Fibroblast of peridontal ligament (primary cell): Measurements from ENCODE around the gene PSTPIP1.

Experiments used
- DNase-seq: peaks from one replicate; pipeline ENCODE4 v3.0.0-alpha.2; 2010; ENCODE audit errors: extremely low read depth

The PSTPIP1 gene

DNA sequence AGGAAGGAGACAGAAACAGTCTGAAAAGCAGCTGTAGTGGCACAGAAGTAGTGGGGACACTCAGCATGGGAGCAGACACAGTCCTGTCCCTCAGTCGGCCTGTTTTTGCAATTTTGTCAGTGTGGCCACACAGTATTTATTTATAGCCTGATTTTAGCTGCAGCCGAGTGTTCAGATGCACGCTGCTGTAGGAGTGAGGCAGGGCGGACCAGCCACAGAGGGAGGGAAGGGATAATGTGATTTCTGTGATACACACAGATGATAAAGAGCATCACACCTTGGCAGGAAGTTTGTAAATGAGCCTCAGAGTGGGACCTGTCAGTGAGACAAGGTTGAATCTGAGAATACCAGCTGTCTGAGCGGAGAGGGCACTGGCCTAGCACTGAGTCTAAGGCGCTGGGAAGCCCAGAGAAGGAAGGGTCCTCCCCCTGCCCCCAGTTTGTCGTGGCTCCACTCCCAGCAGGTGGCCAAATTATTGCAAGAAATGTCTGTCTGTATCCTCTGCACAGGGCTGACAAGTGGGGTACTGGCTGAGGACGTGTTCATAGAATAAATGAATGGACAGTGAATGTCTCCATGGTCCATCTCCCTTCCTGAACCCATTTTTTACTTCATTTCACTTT lies 3.8 kb downstream of the PSTPIP1 start:
- no peak for DNase-seq

DNA sequence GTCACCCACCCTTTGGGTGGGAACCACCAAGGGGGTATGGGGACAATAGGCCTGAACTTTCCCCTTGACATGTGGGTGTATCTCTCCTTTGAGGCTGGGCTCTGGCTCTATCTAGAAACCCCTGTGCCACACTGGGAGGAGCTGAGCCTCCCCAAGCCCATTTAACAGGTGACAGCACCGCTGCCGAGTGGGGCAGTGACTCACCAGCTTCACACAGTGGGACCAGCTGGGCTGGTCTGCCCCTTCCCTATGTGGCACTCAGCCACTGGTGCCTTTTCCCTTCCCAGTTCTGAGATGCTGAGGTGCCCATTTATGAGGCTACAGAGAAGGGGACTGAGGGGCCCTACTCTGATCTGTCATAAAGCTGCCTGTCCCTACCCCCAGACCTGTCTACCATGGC lies 5.1 kb downstream of the PSTPIP1 start:
- DNase-seq = no peak

DNA sequence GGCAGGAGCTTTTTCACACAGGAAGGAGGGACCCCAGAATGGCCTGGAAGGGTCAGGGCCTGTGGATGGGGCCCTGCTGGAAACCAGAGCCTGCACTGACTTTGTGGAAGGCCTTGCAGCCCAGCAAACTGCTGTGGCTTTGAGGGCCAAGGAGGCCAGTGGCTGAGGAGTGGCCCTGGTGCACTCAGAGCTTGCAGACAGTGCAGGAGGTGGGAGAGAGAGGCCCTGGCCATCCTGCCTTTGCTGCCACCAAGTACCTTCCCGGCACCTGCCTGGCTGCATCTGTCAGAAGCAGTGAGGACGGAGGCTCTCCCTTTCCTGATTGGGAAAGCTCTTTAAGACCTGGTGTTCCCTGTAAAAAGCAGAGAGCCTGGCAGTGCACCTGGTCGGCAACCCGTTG lies 6.4 kb downstream of the PSTPIP1 start:
- no peak for DNase-seq

DNA sequence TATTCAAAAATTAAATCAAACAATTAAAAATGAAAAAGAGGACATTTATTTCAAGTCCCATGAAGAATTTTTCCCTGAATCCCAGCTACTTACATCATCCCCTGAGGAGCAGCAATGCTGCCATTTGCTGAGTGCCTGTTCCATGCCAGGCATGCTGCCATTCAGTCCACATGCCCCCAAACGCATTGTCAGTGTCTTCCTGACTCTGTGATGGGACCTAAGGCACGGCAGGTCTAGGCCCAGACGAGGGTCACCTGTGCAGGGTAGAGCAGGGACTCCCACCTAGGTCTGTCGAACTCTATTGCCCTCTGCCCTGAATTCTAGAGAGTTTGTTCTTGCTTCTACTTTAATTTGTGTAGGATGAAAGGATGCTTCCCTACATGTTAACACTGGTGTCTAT lies 7.0 kb downstream of the PSTPIP1 start:
- no peak for DNase-seq

DNA sequence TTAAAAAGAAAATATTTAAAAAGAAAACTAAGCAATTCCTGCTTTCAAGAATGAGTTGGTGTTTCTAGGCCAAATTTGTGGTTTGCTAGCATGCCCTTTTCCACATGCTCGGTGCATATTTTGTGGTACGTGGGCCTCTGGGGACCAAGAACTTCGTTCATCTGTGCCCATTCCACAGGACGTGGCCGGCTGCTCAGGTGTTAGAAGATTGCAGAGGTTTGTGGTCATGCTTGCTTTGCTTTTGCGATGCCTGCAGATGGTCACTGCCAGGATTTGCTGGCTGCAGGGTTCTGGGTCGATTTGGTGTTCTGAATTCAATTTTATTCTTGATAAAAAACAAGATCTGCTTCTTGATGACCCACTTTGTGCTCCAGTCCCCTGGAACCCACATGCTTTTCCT lies 7.5 kb downstream of the PSTPIP1 start:
- DNase-seq = peak; percentile 47

DNA sequence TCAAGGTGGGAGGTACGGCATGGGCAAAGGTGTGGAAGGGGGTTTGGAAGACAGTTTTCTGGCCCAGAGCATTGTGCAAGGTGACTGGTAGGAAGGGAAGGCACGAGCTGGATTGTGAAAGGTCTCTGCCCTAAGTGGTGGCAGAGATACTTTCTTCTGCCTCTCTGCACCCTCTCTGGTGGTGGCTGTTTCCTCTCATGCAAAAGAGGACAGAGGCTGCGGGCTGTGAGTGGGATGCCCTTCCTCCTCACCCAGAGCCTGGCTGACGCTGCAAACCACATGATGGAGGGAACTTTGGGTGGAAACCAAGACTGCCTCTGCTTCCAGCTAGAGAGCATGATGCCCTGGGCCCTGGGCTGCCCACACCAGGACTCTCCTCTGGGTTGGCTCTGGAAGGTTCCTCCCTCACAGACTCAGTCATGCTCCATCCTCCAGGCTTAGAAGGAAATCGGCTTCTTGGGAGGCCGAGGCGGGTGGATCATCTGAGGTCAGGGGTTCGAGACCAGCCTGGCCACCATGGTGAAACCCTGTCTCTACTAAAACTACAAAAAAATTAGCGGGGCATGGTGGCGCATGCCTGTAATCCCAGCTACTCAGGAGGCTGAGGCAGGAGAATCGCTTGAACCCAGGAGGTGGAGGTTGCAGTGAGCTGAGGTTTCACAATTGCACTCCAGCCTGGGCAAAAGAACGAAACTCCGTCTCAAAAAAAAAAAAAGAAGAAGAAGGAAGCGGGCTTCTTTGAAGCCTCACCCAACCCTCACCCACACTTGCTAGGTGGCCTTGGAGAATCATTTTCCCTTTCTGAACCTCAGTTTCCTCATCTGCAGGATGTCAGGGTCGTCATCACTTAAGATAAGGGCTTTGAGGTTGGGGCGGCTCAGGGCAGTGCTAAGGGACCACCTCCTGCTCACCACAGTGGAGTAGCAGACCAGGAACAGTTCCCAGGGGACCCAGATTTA lies 8.3 kb downstream of the PSTPIP1 start:
- DNase-seq = no peak

DNA sequence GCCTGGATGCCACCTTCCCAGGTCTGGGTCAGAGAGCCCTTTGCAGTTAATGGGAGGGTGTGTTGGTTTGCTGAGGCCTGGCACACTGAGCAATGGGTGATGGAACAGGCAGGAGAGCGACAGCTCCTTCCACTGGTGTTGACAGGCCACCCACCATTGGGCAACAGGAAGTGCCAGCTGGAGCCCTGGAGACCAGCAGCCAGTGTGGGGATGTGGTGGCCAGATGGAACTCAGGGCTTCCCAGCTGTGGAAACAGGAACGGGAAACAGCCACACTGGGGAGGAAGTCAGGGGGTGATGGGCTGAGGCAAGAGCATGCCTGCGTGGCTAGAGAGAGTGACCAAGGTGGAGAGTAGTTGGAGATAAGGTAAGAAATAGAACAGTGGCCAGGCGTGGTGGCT lies 9.3 kb downstream of the PSTPIP1 start:
- DNase-seq = no peak

DNA sequence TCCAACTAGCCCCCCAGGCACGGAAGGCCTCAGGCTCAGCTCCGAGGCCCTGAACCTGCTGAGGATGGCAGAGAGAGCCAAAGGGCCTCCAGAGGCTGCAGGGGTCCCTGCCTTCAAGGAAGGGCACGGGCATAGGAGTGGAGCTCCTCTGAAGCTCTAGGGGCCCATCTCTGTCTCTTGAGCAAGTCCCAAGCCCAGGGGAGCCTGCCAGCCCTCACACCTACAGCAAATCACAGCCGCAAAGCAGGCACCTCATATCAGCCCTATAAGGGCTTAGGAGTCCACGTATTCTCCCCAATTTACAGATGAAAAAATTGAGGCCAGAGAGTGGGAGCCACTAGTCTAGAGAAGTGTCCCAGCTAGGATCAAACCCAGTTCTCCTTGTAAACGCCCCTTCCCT lies 14.2 kb downstream of the PSTPIP1 start:
- DNase-seq = no peak

DNA sequence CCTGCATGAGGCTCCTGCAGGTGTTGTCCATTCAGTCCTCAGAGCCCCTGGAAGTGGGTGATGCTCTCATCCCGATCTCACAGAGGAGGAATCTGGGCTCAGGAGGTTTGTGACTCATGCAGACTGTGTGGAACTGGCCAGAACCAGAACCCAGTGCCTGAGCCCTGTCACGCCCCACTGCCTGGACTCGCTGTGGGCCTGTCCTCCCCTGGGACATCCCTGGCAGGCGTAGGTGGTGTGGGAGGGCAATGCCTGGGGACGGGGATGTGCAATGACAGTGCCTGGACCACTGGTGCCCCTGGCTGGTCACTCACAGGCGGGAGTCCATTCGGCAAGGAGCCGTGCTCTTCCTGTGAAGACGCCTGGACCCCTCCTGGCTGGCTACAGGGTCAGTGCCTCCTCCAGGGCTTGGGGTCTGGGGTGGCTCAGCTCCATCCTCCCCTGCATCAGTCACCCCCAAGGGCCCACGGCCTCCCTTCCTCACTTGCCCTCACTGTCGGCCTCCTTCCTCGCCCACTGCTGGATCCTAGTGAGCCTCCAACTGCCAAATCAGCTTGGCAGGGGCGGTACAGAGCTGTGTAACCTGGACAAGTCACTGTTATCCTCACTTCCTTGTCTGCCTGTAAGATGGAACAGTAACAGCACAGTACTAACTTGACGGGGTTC lies 14.9 kb downstream of the PSTPIP1 start:
- DNase-seq = peak; percentile 5

DNA sequence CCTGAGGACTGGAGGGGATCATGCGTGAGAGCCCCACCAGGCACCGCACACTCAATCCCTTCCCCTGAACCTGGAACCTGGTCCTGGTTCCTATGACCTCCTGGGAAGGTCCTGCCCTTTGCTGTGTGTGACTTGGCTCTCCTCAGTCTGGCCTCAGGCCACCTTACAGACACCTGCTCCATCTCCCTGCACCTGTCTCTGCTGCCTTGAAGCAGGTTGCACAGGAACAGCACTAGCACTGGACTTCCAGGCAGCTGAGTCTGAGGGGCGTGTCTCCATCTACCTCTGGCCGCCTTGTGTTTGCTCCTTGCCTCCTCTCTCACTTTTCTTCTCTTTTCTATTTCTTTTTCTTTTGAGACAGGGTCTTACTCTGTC lies 15.4 kb downstream of the PSTPIP1 start:
- DNase-seq = no peak

DNA sequence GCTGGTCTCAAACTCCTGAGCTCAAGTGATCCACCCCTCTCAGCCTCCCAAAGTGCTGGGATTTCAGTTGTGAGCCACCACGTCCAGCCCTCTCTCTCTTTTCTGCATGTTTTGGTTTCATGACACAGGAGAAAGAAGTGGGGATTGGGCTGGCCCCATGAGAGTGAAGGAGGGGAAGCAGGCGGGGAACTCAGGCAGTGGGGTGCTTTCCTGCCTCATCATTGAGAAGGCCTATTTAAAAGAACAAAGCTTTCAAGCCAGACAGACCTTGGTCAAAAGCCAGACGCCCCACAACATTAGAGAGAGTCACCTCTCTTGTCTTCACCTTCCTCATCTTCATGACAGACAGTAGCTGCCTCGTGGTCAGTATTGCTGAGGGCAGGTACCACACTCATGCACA lies 15.9 kb downstream of the PSTPIP1 start:
- DNase-seq = no peak

DNA sequence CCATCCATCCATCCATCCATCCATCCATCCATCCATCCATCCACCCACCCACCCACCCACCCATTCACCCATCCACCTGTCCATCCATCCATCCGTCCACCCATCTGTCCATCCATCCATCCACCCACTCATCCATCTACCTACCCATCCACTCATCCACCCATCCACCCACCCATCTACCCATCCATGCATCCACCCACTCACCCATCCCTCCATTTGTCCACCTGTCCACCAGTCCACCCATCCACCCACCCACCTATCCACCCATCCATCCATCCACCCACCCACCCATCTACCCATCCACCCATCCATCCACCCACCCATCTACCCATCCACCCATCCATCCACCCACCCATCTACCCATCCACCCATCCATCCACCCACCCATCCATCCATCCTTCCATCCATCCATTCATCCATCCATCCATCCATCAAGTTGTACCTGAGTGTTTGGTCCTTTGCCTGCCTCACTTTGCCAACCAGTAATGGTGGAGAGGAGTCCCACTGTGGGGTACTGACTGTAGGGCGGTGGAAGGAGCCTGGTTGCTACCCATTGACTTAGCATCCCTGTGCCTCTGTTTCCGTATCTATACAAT lies 17.3 kb downstream of the PSTPIP1 start:
- DNase-seq = no peak

DNA sequence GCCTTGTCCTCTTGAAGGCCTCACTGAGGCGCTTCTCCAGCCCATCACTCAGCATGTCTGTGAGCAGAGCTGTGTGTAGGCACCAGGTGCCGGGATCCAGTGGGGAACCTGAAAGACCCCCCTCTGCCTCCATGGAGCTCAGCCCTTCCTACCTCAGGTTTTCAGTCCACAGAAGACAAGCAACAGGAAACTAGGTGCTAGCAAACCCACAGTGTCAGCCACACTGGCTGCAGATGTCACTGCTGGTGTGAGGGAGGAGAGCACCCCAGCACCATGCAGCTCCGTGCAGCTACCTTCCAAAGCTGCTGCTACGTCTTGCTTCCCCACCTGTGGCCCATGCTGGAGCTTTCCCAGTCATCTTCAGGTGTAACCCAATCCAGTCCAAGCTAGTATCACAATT lies 17.9 kb downstream of the PSTPIP1 start:
- no peak for DNase-seq

DNA sequence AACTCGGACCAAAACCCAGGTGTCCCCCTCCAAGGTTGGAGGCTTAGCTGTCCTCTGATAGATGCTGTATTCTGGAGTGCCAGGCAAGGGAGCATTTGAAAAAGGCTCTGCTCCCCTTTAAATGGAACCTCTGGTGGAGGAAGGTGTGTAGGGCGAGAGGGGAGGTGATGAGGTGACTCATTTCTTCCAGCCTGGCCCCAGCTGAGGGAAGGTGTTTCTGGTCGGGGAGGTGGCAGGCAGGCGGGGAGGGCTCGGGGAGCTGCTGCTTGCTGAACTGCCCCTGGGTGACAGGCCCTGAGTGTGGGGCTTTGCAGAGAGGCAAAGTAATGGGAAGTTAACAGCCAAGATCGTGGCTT lies 18.8 kb downstream of the PSTPIP1 start:
- no peak for DNase-seq

DNA sequence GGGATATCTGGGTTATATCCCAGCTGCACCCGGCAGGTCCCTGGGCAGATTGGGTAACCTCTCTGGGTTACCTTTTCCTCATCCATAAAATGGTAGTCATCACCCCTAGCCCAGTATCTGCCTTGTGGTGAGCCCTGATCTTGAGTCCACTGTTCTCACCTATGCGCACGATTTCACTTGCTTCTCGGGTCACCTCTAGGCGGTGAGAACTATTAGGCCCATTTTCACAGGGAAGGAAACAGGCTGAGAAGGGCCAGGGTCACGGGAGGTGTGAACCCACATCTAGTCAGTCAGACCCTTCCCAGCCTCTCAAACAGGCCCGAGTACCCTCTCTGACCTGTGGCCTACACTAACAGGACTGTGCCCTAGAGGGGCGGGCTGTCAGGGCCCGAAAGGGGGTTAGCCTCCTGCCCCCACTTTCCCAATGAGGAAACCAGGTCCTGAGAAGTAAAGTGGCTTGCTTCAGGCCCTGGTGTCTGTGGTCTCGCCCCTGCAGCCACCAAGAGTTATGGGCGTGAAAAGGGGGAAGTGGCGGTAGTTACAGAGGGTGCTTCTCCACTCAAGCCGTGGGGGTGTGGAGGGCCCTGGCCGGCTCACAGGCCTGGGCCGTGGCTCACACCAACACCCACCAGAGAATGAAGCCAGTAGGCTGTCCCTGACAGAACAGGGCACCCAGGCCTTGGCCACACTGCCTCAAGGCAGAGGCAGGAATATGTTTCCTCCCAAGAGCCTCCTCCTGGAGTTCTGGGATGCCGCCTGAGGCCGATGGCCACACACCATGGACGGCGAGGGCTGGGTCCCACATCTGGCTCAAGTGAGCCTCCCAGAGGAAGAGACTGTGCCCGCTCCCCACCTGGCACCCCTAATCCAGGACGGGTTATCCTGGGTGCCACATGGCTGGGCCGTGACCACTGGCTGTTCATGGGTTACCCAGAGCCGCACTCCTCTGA lies 19.5 kb downstream of the PSTPIP1 start:
- no peak for DNase-seq

DNA sequence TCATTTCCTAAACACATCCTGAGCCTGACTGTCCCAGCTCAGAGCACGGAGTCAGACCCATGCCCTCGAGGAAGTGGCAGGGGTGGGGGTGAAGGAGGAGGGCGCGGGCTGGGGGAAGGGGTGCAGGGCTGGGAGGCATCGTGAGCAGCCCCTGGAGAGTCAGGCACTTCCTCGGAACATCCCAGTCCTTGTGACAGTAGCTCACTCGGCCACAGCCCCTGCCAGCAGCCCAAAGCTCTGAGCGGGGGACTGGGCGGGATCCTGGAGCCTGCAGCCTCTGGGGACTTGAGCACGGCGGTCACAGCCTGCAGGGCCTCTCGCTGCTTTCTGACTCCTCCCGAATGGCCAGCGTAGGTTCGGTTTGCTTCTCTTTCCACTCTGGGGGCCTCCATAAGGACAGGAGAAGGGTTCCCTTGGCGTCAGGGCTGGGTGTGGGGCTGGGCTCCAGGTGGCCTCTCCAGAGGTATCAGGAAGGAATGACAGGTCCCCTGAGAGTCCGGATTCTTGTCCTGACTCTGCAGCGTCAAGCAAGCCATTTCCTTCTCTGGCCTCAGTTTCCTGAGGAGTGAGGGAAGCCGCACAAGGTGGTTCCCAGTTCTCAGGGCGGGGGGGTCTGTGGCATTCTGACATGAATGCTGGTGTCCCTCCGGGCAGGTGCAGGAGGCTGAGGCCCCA lies 20.9 kb downstream of the PSTPIP1 start:
- no peak for DNase-seq

DNA sequence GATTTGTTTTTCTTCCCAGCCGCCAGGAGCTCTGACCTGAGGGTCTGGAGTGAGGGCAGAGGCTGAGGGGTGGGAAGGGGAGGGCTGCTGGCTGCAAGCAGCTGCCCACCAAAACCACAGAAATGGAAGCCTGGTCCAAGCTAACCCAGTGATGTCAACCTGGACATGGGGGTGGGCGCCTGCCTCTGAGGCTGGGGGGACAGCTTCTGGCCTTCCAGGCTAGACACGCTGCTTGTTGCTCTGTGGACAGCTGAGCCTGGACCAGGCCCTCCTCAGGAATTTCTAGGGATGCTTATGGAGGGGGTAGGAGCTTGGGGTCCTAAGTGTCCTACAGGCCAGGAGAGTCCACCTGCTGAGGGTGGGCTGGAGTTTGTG lies 21.4 kb downstream of the PSTPIP1 start:
- no peak for DNase-seq

DNA sequence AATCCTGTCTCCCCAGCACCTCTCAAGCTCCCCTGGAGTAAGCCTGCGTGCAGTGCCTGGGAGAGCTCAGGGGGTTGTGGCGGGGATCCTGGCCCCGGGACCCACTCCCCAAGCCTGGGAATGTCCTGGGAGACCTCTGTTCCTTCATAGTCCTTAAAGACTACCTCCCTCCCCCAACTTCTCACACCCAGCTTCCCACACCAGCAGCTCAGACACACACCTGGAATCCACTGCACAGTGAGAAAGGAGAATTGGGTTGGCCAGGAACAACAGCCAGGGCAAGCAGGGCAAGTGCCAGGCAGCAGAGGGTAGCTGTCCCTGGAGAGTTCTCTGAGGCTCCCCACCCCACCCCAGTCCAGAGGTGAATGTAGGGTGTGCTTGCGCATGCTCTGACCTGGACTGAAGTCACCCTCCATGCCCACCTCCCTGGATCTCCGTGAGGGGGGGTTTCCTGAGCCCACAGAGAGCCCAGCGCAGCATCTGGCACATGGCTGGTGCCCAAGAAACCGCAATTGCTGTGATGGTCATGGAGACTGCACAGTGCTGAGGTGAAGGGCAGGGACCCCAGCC lies 22.2 kb downstream of the PSTPIP1 start:
- no peak for DNase-seq

DNA sequence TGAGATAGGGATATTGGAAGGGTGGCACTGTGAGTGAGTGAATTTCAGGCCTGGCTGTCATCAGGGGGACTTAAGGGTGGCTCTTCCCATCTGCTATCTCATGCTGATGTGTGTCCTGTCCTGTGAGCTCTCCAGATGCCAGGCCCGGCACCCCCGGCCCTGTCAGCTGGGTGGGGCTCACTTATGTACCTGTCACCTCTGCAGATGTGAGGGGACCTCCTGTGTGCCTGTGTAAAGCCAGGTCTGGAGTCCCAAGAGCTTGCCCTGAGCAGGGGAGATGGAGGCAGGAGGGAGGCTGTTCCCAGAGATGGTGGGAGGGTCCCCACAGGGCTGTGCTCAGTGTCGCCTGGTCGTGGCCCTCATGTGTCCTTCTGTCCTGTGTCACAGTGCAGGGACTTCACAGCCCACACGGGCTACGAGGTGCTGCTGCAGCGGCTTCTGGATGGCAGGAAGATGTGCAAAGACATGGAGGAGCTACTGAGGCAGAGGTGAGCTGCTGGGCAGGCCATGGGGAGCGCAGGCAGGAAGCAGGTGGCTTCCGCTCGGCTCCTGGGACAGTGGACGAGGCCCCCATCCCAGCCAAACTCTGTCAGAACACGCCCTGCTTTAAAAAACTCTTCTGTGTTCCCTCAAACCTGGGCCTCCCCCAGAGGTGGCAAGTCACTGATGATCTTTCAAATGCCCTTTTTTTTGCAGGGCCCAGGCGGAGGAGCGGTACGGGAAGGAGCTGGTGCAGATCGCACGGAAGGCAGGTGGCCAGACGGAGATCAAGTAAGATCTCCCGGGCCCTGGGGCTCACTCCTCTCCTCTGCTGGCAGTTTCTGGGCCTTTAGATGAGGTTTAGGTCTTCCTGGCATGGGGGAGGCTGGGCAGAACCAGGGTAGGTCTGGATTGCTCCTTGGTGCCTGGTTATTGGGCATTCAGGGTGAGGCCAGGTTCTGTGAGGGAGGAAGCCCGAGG lies 23.1 kb downstream of the PSTPIP1 start:
- DNase-seq = no peak
